SH-SY5Y (cell line): ENCODE measurements around the gene GABRG3.

Experiments
- GATA2 ChIP-seq: IDR thresholded peaks from 2 replicates; pipeline ENCODE4 v1.6.1; 2011; ENCODE audit warnings: mild to moderate bottlenecking, low read depth, low read length
- GATA3 ChIP-seq: IDR thresholded peaks from 2 replicates; pipeline ENCODE4 v1.6.1; 2011; ENCODE audit warnings: low read depth, mild to moderate bottlenecking, low read length, moderate library complexity

DNA sequence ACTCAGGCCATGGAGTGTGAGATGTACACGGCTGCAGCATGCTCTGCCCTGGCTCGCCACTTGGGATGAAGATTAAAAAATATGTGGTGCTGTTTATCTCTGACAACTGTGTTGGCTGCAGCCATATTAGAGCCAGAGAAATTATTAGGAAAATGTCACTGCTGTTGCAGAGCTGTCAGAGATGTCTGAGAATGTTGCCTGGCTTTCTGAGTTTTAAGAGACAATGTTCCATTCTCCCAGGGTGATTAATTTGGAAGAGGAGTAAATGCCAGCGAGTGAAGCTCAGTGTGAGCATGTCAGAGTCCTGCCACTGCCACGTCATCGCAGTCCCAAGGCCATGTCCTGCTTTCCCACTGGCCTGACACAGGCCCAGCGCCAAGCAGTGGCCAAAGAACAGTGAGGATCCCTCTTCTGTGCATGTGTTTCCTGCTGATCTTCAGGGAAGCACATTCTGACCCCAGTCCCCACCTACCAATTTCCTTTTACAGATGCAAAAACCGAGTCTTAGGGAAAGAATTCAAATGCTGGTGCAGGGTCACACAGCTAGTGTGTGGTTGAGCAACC, 370.9 kb downstream of the GABRG3 start:
- TF ChIP-seq GATA2 (no peak), GATA3 (no peak)
